GM12878 (cell line): ENCODE data around the gene HOTAIR. TPM values are rescaled to one million over a fixed set of nuclear protein-coding genes. Genes with fewer than 3 reads are reported as not detected.

Source experiments
- ATAC-seq: fragments of 200-7000 bp; cut with Tn5 transposase; 3 replicates; pipeline ENCODE4 v1.9.1; 2020; ENCODE audit warnings: mild to moderate bottlenecking, moderate library complexity
- BruUV-seq: library from RNA; stranded (reverse); fragments of 400-500 nt; replicated peaks from 2 replicates; lab custom pipeline; 2021; lab: Mats Ljungman, UMichigan
- CTCF ChIA-PET: fragments of 300-600 bp; sonication (Branson Sonifier 250); formaldehyde crosslinking; extraction: SDS; loops from one replicate; lab custom pipeline; 2021; ENCODE audit warnings: inconsistent platforms; lab: Yijun Ruan, JAX
- POLR2A ChIA-PET: fragments of 350-600 bp; formaldehyde crosslinking; extraction: SDS; loops from one replicate; lab custom pipeline; 2021; ENCODE audit warnings: inconsistent platforms; lab: Charles Lee
- RAD21 ChIA-PET: fragments of 300-600 bp; sonication (Branson Sonifier 250); formaldehyde crosslinking; loops from one replicate; lab custom pipeline; 2023; ENCODE audit warnings: antibody characterized with exemption; ENCODE audit not compliant: unreplicated experiment; lab: Charles Lee
- SMC1A ChIA-PET: fragments of 300-600 bp; sonication (Branson Sonifier 250); formaldehyde crosslinking; loops from one replicate; lab custom pipeline; 2023; ENCODE audit not compliant: unreplicated experiment, uncharacterized antibody; lab: Charles Lee
- DNase-seq: peaks from one replicate; pipeline ENCODE4 v3.0.0-alpha.2; 2011; ENCODE audit warnings: low read depth, low spot score
- FAIRE-seq: peaks from 3 replicates; lab custom pipeline; 2011; peaks lifted over from hg19 to GRCh38; lab: Jason Lieb, UNC
- H2AFZ ChIP-seq: 2 replicates; pipeline ENCODE4 v1.6.0; 2011; ENCODE audit warnings: low read depth, low read length, control low read depth; ENCODE audit not compliant: control insufficient read depth
- H3K27ac ChIP-seq: 2 replicates; pipeline ENCODE4 v1.5.1; 2011; ENCODE audit warnings: control low read depth; ENCODE audit not compliant: control insufficient read depth, insufficient read depth
- H3K27me3 ChIP-seq, 2 experiments: replicated peaks in 1 of 2; 2 replicates each; pipeline versions ENCODE4 v1.6.0 to v1.6.1; 2011; ENCODE audit warnings: low read length in 1 of 2; ENCODE audit not compliant: control insufficient read depth in 2 of 2, insufficient read depth in 2 of 2
- H3K36me3 ChIP-seq, 2 experiments: 2 replicates each; pipeline ENCODE4 v1.5.1; 2011; ENCODE audit warnings: low read length in 1 of 2; ENCODE audit not compliant: control insufficient read depth in 2 of 2, insufficient read depth in 2 of 2
- H3K4me1 ChIP-seq: 2 replicates; pipeline ENCODE4 v1.6.1; 2011; ENCODE audit warnings: mild to moderate bottlenecking, low read length, moderate library complexity, mixed read lengths; ENCODE audit not compliant: control insufficient read depth, insufficient read depth
- H3K4me2 ChIP-seq: 2 replicates; pipeline ENCODE4 v1.6.0; 2011; ENCODE audit warnings: control low read depth; ENCODE audit not compliant: control insufficient read depth, insufficient read depth
- H3K4me3 ChIP-seq: fragments of 200-600 bp; sonication (generic); 2 replicates; pipeline ENCODE4 v1.5.1; 2016
- H3K79me2 ChIP-seq: 2 replicates; pipeline ENCODE4 v1.6.0; 2011; ENCODE audit warnings: low read length; ENCODE audit not compliant: control insufficient read depth, insufficient read depth
- H3K9ac ChIP-seq: 2 replicates; pipeline ENCODE4 v1.8.0; 2011; ENCODE audit warnings: low read length, control low read depth, mixed read lengths; ENCODE audit not compliant: control insufficient read depth, insufficient read depth
- H3K9me3 ChIP-seq: replicated peaks from 3 replicates; pipeline ENCODE4 v1.5.1; 2011; ENCODE audit warnings: mild to moderate bottlenecking, low read length; ENCODE audit not compliant: control insufficient read depth, insufficient read depth
- H4K20me1 ChIP-seq: 2 replicates; pipeline ENCODE4 v1.6.0; 2011; ENCODE audit not compliant: control insufficient read depth, insufficient read depth
- KDM1A ChIP-seq: fragments of 200-600 bp; sonication (generic); IDR thresholded peaks from 2 replicates; pipeline ENCODE4 v1.6.1; 2016; ENCODE audit warnings: borderline replicate concordance
- NFIC ChIP-seq: IDR thresholded peaks from 2 replicates; pipeline ENCODE4 v1.6.1; 2012; ENCODE audit warnings: low read depth, mild to moderate bottlenecking, inconsistent platforms, low read length, moderate library complexity
- PAX5 ChIP-seq: IDR thresholded peaks from 2 replicates; pipeline ENCODE4 v1.6.1; 2011; ENCODE audit warnings: low read depth, low read length, borderline replicate concordance
- PKNOX1 ChIP-seq: fragments of 450-650 bp; IDR thresholded peaks from 2 replicates; pipeline ENCODE4 v1.6.1; 2016; ENCODE audit warnings: mild to moderate bottlenecking
- RFX5 ChIP-seq: IDR thresholded peaks from 2 replicates; pipeline ENCODE4 v1.6.1; 2011; ENCODE audit warnings: low read depth, low read length, improper control_type of control experiment
- SRF ChIP-seq, 2 experiments: IDR thresholded peaks; 2 replicates each; pipeline ENCODE4 v1.6.1; 2011; ENCODE audit warnings: low read depth in 2 of 2, low read length in 2 of 2, mild to moderate bottlenecking in 1 of 2, moderate library complexity in 1 of 2
- TAF1 ChIP-seq: IDR thresholded peaks from 2 replicates; pipeline ENCODE4 v1.6.1; 2011; ENCODE audit warnings: mild to moderate bottlenecking, low read depth, low read length, borderline replicate concordance
- WGBS: methylation state at CpG from one replicate; pipeline ENCODE4 v1.1.6; 2016; ENCODE audit warnings: low lambda C conversion rate; ENCODE audit not compliant: insufficient replicate concordance, insufficient coverage; ENCODE audit errors: missing lambda C conversion rate; 5-methylcytosine and 5-hydroxymethylcytosine counted together
- in situ Hi-C: fragments of 300-500 bp; cut with MboI; formaldehyde crosslinking; loops from 9 replicates; pipeline ENCODE4 v1.14.3; 2018; ENCODE audit warnings: mixed read lengths
- intact Hi-C: fragments of 100-400 bp; cut with micrococcal nuclease; formaldehyde crosslinking; loops from one replicate; pipeline ENCODE4 v1.14.2; 2022; ENCODE audit not compliant: unreplicated experiment
- polyA plus RNA-seq, 11 experiments: library from polyadenylated mRNA; depleted of rRNA in 4 of 11; unstranded in 6 of 11; stranded (reverse) in 5 of 11; fragments of >200 nt; fragmentation: Nextera tagmentation in 4 of 11; fragmentation: Illumina TruSeq in 1 of 11; extraction: Ambion mirVana in 4 of 11; extraction: Trizol in 1 of 11; gene quantifications; 1 replicate in 1 of 11; 2 replicates in 10 of 11; pipeline versions ENCODE4 v1.2.1 to v1.2.3, GENCODE V29; 2011 to 2016; ENCODE audit warnings: inconsistent platforms in 2 of 11, missing spikeins in 2 of 11, low read depth in 1 of 11
- total RNA-seq, 4 experiments: library from RNA; depleted of rRNA in 3 of 4; stranded (reverse); fragments of >200 nt in 3 of 4; fragmentation: Illumina TruSeq in 1 of 4; extraction: Trizol in 1 of 4; gene quantifications; 2 replicates each; pipeline versions ENCODE4 v1.2.1 to v1.2.3, GENCODE V29; 2013 to 2021

Gene HOTAIR
- total and polyA plus RNA-seq, 10 of the 15 experiments (the other 5 are each of a cell fraction or from before 2014, with no cell fraction given): not detected

GRCh38 chr12:53982648-53983567 lies 8.2 kb upstream of the HOTAIR start:
- CTCF ChIA-PET: no interaction called here
- no peak overlapping the region for H3K4me3 ChIP-seq
- DNase-seq (no peak), ATAC-seq (no peak), FAIRE-seq (no peak)
- no peak overlapping the region for H3K9ac ChIP-seq
- WGBS: 21% methylated on average over 26 of the region's 26 CpGs
- no peaks in the 10 kb centered on the region for H3K79me2 ChIP-seq
- H3K27ac ChIP-seq: no peak overlapping the region
- peaks cover 23% of the 10 kb centered on the region for H3K4me1 ChIP-seq
- no TSS peak for BruUV-seq
- no peaks in the 10 kb centered on the region for H3K36me3 ChIP-seq
- intact Hi-C loops (loop anchor here (10.0 kb wide), 2 partner anchors 188 to 278 kb away; no protein-coding TSS in a partner anchor), in situ Hi-C loops (no loop called here)
- no peaks in the 10 kb centered on the region for H3K9me3 ChIP-seq
- H3K4me2 ChIP-seq: no peak overlapping the region
- TF ChIP-seq PKNOX1 (no peak), PAX5 (no peak), KDM1A (no peak), TAF1 (no peak), NFIC (no peak), RFX5 (no peak), SRF (IDR thresholded peaks at IDR 0.05; ENCODE audit: low read depth in 2 of 2, low read length in 2 of 2) (no peak)
- no peaks in the 10 kb centered on the region for H4K20me1 ChIP-seq
- POLR2A ChIA-PET: no interaction called here
- SMC1A ChIA-PET: no interaction called here
- peaks cover 32 to 49% of the 10 kb centered on the region in 2 experiments for H3K27me3 ChIP-seq
- H2AFZ ChIP-seq: no peak overlapping the region
- RAD21 ChIA-PET: no interaction called here
